GM18498 (cell line): ENCODE data around the gene IL1RN.

Experiments used
- ATAC-seq: cut with Tn5 transposase; IDR thresholded peaks from one replicate; pipeline ENCODE4 v1.9.1; 2021; ENCODE audit warnings: mild to moderate bottlenecking, moderate library complexity; ENCODE audit not compliant: unreplicated experiment

IL1RN gene

GRCh38 chr2:113124984-113125855 lies 2.2 kb upstream of the IL1RN start:
- ATAC-seq, result no peak

GRCh38 chr2:113127646-113128570 lies 510 bp downstream of the IL1RN start:
- ATAC-seq, result no peak

GRCh38 chr2:113129519-113130078 lies 2.2 kb downstream of the IL1RN start:
- no peak for ATAC-seq

GRCh38 chr2:113131352-113132185 lies 4.2 kb downstream of the IL1RN start:
- ATAC-seq, result no peak

GRCh38 chr2:113132414-113133021 lies 5.1 kb downstream of the IL1RN start:
- no peak for ATAC-seq

GRCh38 chr2:113133704-113134598 lies 6.6 kb downstream of the IL1RN start:
- ATAC-seq, result no peak

- ATAC-seq, result no peak
Observed at GRCh38 chr2:113134717-113135116, 7.3 kb downstream of the IL1RN start.

- no peak for ATAC-seq
Observed at GRCh38 chr2:113135317-113135716, 7.9 kb downstream of the IL1RN start.

GRCh38 chr2:113136828-113137775 lies 9.7 kb downstream of the IL1RN start:
- ATAC-seq, result no peak

- ATAC-seq, result no peak
Observed at GRCh38 chr2:113137827-113138226, 10.4 kb downstream of the IL1RN start.

GRCh38 chr2:113138428-113139322 lies 11.3 kb downstream of the IL1RN start:
- ATAC-seq, result no peak

GRCh38 chr2:113141451-113141850 lies 14.1 kb downstream of the IL1RN start:
- no peak for ATAC-seq

GRCh38 chr2:113142290-113142689 lies 14.9 kb downstream of the IL1RN start:
- no peak for ATAC-seq

GRCh38 chr2:113144259-113144658 lies 16.9 kb downstream of the IL1RN start:
- no peak for ATAC-seq

GRCh38 chr2:113148606-113149552 lies 21.5 kb downstream of the IL1RN start:
- ATAC-seq, result no peak
